ENCODE results near the gene FAM25C. TPM values are rescaled to one million over a fixed set of nuclear protein-coding genes. Genes with fewer than 3 reads are reported as not detected.

The FAM25C gene
- total RNA-seq, 1 donor from 2014 or later: not detected

Other genes with a start within 250 kb of the FAM25C start
- 0.12 TPM in 1 of 2 replicates, not detected in the other for gene SYT15B, start 236.2 kb downstream of the FAM25C start, total RNA-seq
- not detected in 2 replicates for gene NPY4R2, start 81.1 kb downstream of the FAM25C start, total RNA-seq